NB4 (cell line): ENCODE results near the gene VANGL1.

Experiments used
- CTCF ChIP-seq: IDR thresholded peaks from one replicate; pipeline ENCODE4 v1.5.1; 2012; ENCODE audit warnings: low read depth, low read length
- MAX ChIP-seq: IDR thresholded peaks from 2 replicates; pipeline ENCODE4 v1.6.1; 2011; ENCODE audit warnings: low read depth, low read length
- MYC ChIP-seq: IDR thresholded peaks from 2 replicates; pipeline ENCODE4 v1.6.1; 2011; ENCODE audit warnings: low read depth, low read length
- POLR2A ChIP-seq: IDR thresholded peaks from 2 replicates; pipeline ENCODE4 v1.6.1; 2011; ENCODE audit warnings: mild to moderate bottlenecking; ENCODE audit not compliant: insufficient read length; ENCODE audit errors: extremely low read depth

DNA sequence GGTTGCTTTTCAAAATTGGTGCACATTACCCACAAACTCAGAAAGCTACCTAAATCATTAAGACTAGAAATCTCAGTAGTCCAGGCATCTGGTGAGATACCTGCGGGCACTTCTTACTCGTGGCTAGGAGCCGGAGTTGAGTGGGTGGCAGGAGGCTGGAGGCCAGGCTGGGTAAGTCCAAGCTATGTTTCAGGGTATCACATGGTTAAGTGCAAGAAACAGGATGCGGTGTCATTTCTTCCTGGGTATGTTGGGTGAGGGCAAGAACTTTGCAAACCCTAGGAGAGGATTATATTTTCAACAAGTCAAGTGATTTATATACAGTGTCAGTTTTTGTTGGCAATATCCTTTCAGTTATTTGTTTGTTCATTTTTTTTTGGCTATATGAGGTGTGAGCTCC lies 41.0 kb downstream of the VANGL1 start:
- TF ChIP-seq CTCF (no peak), POLR2A (no peak), MYC (no peak), MAX (no peak)
